Muscle of back (tissue), 13 donors: ENCODE results near the gene EPHA4. TPM values are rescaled to one million over a fixed set of nuclear protein-coding genes. Genes with fewer than 3 reads are reported as not detected.
A peak's percentile ranks its signal among the peaks of the same experiment; 100 is the strongest.

ENCODE experiments used
- DNase-seq, 3 donors: peaks; one replicate each; pipeline versions ENCODE4 v3.0.0 to v3.0.0-alpha.2; 2013
- long read RNA-seq, 9 donors: transcript quantifications; one replicate each; lab custom pipeline, GENCODE V29; 2026
- polyA plus RNA-seq, 10 donors: library from polyadenylated mRNA; unstranded; fragments of 120-200 nt; gene quantifications; one replicate each; pipeline ENCODE4 v1.2.1, GENCODE V29; 2013; ENCODE audit not compliant: insufficient read length in 10 of 10

Gene EPHA4
- 10 to 100 TPM; 10.3 to 30.0 (median 19.9) TPM for polyA plus RNA-seq
- long read RNA-seq, donor 1, partial matches to known transcripts, result 0 of 3 reads
- long read RNA-seq, donor 1, other reads (novel, unspliced or antisense), result 0 of 3 reads
- long read RNA-seq, donor 2, partial matches to known transcripts, result 0 of 1 reads
- long read RNA-seq, donor 2, other reads (novel, unspliced or antisense), result 0 of 1 reads
- long read RNA-seq, donor 3, result 0 reads
- long read RNA-seq, donor 4, partial matches to known transcripts, result 0 of 3 reads
- long read RNA-seq, donor 4, other reads (novel, unspliced or antisense), result 0 of 3 reads
- long read RNA-seq, donor 5, partial matches to known transcripts, result 0 of 1 reads
- long read RNA-seq, donor 5, other reads (novel, unspliced or antisense), result 0 of 1 reads
- long read RNA-seq, donor 6, partial matches to known transcripts, result 0 of 1 reads
- long read RNA-seq, donor 6, other reads (novel, unspliced or antisense), result 0 of 1 reads
- long read RNA-seq, donor 7, partial matches to known transcripts, result 0 of 2 reads
- long read RNA-seq, donor 7, other reads (novel, unspliced or antisense), result 0 of 2 reads
- long read RNA-seq, donor 8, partial matches to known transcripts, result 0 of 1 reads
- long read RNA-seq, donor 8, other reads (novel, unspliced or antisense), result 0 of 1 reads
- long read RNA-seq, donor 9, result 0 reads

DNA sequence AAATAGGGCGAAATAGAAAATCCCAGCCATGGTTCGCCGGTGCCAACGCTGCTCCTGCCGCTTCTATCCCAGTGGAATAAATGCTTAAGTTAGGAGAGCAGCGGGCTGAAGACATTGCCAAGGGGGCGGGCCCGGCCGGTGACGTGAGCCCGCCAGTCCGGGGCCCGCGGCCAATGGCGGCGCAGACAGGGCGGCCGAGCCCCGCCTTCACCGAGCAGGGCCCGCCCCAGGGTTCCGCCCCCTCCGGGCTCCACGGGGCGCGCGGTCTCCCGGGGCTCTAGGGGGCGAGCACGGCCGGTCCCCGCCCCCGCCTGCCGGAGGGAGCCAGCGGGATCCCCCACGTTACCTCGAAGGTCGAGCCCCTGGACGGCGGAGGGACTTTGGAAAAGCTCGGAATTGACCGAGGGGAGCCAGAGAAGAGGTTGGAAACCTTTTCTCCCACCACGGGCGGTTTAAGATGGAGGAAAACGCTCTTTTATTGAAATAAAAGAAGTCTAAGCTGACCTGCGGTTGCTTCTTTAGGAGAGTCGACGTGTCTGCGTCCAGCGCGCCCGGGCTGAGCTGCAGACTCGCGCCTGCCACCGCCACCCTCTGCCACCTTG is at the start of gene EPHA4:
Gene EPHA4, minus strand, starts transcription at position 86 of the 602 bp plus-strand sequence. Its CDS starts 56 bp downstream, at position 30.
- peak; percentile 91 to 97 (median 94) for DNase-seq

DNA sequence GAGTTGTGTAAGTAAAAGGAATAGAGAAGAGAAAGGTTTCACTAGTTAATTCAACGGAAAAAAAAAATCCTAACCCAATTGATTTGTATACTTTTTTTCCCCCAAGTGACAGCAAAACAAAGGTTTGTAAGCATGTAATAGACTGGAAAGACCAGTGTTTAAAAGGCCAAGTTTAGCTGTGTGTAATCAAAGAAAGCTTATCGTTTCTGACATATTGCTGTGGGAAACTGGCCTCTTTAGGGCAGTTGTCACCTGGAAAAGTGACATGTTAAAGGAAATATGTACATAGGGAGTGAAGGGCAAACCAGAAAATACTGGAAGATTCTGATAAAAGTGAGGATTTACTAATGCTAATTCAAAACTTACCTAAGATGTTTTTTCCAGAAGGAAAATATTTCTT is 45.9 kb upstream of the EPHA4 start:
- no peak for DNase-seq

DNA sequence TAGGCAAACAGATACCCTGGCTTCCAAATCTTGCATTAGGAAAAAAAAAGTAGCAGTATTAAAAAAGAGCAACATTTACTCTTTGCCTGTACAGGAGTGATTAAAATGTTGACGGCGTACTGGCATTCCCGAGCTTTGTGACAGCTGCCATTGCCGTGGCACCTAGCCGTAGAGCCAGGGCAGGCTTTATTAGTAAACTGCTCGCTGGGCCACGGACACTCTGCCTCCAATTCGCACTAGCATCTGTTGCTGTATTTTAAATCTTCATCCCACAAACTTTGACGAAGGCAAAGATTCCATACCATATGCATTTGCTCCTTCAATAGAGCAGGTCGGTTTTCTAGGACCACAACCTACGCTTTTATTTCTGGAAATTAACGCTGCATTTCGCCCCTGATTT is 44.5 kb upstream of the EPHA4 start:
- no peak for DNase-seq

DNA sequence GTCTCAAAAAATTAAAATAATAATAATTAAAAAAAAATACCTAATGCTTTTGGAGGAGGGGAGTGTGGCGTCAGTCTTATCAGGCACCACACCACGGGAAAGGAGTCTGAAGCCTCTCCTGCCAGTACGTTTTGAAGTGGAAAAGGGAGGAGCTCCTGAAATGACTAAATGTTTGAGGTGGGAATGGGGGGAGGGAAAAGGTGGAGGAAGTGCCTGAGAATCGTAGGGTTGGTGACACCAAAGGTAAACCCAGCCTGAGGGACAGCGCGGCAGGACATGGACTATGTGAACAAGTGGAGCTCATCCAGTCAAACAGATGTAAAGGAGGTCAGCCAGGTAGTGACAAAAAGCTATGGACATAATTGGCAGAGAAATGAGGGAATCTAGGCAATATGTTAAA is 42.2 kb upstream of the EPHA4 start:
- DNase-seq, result no peak

DNA sequence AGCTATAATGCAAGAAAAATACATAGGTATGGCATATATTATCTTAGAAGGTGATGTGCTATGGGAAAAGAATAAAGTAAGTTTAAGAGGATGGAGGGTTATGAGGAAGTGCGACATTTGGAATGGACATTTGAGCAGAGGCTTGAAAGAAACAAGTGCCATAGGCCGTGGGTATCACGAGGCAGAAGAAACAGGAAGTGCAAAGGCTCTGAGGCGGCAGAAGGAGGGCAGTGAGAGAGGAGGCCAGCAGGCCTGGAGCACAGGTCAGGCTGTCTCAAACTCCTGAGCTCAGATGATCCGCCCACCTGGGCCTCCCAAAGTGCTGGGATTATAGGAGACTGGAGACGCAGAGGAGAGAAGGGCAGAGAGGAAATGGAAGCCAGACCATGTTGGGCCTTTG is 40.7 kb upstream of the EPHA4 start:
- DNase-seq, result no peak

DNA sequence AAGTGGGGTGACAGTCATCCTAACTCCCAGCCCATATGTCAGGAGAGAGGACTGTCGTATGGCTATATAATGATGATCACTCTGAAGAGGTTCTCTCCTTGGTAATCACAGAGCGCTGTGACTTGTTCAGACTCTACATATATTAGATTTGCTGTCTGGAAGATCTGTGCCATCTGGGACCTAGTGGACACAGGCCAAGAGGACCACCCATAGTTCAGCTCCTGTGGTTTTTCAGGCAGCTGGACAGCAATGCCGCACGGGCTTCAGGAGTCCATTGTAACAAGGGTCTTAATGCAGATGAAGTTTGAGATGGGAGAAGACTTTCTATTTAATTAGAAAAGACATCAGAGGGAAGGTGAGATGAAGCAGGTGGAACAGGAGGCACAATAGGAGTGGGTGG is 40.1 kb upstream of the EPHA4 start:
- DNase-seq, result no peak

DNA sequence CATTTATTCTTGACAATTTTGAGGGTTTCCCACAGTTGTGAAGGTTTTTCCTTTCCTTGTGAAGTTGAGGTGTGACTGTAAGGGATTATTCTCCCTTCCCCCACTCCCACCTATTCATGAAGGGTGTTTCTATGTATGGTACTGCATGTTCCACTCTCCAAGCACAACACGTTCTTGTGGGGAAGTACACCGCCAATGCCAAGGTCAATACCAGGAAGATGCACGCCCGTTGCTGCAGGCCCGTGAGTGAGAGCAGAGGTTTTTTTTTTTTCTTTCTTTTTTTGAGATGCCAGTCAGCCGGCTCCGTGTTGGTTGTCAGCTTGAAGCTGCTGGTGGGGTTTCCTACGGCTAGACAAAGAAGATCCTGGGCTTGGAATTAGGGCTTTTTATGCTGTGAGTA is 38.6 kb upstream of the EPHA4 start:
- no peak for DNase-seq

DNA sequence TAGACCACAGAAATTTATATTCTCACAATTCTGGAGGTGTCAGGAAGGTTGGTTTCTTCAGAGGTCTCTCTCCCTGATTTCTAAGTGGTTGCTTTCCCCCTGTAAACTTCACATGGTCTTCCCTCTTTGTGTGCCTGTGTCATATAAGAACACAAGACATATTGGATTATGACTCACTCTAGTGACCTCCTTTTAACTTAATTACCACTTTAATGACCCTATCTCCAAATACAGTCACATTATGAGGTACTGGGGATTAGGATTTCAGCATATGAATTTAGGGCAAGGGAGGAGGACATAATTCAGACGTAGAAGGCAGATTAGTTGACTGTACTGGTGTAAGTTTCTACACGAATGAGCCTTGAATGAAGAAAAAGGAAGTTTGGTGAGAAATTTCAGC is 38.2 kb upstream of the EPHA4 start:
- DNase-seq, result no peak

DNA sequence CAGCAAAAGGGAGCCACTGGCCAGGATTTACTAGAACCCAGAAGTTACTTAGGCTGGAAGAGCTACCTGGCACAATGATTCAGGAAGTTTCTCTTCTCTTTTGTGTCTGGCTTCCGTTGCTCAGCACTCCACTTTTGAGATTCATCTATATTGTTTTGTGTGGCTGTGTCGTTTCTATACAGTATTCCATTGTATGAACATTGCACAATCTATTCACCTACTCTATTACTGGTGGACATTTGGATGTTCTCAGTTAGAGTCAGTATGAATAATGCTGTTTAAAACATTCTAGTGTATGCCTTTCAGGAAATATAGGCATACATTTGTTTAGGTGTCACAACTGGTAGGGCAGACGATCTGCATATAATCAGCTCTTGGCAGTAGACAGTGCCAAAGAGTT is 36.3 kb upstream of the EPHA4 start:
- no peak for DNase-seq

DNA sequence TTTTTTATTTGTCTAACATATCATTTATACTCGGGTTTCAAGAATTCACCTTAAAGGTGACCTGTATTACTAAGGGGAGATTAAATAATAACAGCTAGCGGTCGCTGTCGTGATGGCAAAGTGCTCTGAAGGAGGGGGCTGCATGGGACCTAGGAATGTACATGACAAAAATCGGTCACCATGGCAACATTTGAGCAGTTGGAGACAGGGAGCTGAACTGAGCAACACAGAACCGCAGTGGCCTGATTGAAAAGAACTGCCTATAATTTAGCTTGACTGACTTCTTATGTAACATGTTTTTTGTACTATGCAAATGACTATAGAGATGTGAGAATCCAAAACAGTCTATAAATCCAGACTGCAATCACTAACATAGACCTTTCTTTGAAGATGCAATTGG is 34.3 kb upstream of the EPHA4 start:
- no peak for DNase-seq

DNA sequence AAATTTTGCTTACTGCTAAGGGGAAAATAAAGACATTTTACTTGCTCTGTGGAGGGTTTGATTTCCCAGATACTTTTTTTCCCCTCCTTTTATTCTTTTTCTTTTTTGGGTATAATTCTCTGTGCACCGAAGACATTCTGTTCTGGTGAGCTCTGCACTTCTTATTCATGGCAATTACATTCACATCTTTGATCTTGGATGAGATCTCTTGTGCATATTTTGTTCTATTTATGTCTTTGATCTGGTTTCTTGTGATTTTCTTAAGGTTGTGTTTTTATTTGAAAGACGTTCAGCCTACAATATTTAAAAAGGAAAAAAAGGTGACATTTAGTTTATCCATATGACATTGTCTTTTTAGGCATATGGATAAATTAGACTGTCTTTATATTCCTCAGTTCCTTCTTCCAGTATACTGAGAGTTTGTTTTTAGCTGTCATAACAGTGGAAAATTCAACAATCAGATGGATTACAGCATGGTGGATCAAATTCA is 33.7 kb upstream of the EPHA4 start:
- no peak for DNase-seq

DNA sequence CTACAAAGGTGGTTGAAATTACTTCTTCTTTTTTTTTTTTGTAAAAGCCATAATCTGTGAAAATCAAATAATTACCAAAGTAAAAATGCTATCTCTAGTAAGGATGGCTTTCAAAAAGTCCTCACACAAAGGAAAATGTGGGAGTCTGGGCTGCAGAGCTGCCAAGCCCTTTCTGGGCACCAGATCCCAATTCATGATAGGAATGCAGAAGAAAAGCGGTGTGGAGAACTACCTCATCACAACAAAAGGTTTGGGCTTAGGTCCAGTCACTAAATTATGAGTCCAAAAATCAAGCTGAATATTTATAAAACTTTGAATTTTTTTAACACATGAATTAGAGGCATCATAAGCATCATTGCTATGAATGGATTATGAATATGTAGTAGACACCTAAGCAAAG is 30.8 kb upstream of the EPHA4 start:
- DNase-seq, result no peak

DNA sequence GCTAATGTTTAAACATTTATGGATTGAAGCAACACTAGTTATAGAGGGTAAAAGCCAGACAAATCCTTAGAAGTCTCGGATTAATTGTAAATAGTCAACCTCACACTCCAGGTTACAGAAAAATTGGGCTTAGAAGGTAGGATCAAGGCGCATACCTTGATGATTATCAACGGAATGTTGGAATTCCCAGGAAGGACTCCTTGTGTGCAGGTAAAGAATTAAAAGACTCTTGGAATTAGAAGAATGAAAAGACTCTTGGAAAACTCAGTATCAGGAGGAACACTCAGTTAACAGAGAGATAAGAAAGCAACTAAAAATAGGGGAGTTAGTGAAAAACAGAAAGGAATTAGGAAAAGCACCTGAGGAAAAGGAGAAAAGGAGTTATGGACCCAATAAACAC is 29.3 kb upstream of the EPHA4 start:
- DNase-seq, result no peak

DNA sequence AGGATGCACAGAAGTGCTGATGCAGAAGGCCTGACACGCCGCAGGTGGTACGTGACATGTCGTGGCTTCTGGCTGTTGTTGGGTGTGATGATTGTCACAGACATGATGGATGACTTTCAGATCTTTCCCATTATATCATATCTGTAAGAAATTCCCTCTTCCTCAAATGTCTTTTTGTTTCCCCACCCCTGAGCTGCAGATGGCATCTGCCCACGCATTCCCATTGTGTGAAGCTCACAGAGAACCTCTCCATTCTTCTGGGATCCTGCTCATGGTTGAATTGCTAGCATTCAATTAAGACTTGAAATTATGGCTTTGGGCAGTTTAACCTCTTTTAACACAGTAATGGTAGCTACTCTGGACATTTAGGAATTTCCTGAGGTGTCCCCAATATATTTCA is 28.3 kb upstream of the EPHA4 start:
- DNase-seq, result no peak

DNA sequence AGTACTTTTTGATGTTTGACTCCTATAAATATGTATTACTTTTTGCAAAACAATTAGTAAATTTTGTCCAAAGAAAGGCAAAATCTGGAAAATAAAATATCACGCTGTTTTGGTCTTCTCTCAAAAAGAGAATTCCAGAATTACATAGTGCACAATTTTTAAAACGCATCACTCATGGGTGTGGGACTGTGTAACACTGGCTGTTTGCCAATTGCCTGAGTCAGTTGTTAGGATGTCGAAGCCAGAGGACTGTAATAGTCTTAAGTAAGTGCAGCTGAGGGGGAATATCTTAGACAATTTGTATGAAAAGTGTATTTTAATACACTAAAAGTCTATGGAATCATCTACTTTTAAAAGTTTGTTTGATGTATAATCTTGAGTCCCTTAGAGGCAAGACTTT is 24.1 kb upstream of the EPHA4 start:
- DNase-seq, result peak; percentile 59 to 74 (median 65)

DNA sequence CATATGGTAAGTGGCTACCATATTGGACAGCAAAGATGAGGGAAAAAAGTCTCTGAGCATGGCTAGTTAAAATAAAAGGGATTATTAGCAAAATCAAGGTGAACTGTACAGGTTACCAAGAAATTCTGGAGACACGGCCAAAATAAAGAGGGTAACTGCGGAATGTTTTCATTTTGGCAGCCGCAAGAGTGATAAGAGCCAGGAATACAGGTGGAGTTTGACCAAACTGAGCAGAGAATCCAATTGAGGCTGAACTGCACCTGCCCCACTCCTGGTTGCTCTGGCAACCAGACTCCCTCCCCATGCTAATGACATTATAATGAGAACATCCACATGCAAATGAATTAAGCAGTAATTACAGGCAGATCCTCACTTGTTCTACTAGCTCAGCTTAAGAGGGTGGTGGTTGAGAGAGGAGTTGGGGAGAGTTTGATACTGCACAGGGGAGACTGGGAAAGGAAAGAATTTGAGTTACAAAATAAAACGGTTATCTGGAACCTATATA is 18.8 kb upstream of the EPHA4 start:
- DNase-seq, result no peak

DNA sequence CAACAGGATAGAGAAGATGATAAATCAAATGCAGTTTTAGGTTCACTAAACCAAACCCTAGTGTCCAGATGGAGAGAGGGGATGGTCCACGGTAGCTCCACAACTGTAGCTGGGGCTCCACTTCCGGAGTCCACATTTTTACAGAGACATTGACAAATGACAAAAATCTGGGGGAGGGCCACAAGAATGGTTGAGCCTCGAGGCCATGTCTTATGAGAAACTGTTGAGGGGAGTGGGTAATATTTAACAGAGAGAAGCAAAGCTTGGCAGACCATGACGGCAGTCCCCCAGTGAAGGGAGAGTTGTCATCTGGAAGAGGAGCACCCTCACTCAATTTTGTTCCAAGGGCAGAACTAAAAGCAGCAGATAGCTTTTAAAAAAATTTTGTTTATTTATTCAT is 17.6 kb upstream of the EPHA4 start:
- DNase-seq, result no peak

DNA sequence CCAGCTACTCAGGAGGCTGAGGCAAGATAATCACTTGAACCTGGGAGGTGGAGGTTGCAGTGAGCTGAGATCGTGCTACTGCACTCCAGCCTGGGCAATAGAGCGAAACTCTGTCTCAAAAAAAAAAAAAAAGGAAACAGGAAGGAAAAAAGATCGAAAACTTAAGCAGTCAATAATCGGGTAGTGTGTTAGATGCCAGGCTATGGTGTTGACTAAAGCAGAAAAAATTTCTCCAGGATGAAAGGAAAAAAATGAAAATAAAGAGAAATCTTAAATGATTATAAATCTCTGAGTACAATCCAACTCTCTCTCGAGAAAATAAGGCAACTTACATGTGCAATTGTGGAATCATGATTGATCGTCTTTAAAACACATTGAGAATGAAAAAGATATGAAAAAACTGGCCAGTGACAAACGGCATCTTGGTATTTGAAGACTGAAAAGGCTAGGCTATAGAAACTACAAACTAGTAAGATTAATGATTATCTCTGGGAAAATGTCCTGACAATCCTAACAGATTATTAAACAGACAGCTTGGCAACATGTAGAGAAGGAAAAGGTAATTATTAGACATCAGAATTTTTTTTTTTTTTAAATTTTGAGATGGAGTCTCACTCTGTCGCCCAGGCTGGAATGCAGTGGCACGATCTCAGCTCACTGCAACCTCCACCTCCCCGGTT is 16.3 kb upstream of the EPHA4 start:
- DNase-seq, result no peak

DNA sequence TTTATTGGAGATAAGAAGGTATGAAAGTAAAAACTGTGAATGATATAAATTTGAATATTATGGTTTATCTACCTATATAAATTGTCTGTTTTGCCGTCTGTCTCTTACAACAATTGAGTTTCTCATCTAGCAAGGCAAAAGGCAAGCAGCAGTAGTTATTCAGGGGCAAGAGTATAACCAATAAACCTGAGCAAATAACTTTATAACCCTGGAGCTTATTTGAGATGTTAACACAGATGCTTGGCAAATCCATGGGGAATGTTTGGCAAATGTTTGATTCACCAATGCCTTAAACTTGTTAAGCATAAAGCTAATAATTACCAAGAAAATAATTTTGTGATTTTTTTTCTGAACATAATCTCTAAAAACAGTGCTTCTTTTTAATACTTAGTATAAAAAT is 9.9 kb upstream of the EPHA4 start:
- no peak for DNase-seq

DNA sequence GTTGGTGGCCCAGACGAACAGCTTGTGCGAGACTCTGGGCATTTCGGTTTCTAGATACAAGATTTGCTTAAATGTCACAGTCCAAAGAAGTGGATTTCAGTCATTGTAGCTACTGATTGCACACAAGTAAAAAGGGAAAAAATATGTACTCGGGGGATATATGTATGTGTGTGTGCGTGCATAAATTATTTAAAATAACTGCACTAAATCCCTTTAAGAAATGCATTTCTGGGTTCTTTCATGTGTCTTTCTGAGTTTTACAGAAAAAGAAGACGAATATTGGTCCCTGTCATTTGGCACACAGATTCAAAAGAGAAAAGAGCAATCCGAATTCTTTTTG is 2.1 kb upstream of the EPHA4 start:
- no peak for DNase-seq

DNA sequence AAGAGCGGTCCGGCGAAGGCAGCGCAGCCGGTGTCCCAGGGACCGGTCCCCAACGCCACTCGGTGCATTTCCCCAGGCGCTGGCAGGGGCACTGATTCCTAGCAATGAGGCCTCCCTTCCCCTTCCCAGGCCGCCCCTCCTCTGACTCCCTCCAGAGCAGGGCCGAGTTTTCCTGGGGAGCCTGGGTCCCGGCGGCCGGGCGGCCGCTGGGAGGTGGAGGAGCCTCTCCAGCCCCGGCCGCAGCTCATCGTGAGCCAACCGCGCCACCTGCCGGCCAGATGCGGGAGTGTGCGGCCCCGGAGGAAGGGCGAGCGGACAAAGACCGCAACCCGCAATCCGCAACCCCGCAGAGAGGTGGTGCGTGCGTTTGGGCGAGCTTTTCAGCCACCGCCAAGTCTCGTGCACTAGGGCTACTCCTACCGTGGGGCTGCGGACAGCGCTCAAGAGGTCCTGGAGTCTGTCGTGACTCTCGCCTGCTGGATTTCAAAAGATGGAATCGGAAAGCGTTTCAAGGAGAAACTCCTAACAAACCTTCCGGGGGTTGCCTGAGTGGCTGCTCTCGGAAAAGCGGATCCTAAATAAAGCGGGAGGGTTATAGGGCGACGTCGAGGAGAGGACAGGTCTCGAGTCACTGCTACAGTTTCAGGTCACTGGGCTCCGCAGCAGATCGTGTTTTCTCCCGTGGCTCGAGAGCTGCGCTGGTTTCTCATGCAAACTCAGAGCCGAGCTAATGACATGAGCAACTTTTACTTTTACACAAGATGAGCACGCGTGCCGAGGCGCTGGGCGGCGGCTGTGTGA is 1.5 kb upstream of the EPHA4 start:
- DNase-seq, result peak; percentile 81 to 96 (median 90)
